ENCODE measurements around the gene TSPAN13. TPM values are rescaled to one million over a fixed set of nuclear protein-coding genes. Genes with fewer than 3 reads are reported as not detected.

TSPAN13 gene
- polyA plus RNA-seq, 1 donor (not counting 4 experiments of a cell fraction or from before 2014, with no cell fraction given), result 21.6 TPM

- H2AFZ ChIP-seq (ENCODE audit: control insufficient read depth, low read length), result no peak overlapping the region
- no peak overlapping the region for H3K4me3 ChIP-seq (ENCODE audit: control insufficient read depth in 2 of 3, extremely low read depth in 1 of 3, insufficient read depth in 2 of 3, low read depth in 1 of 3, low read length in 3 of 3)
- H4K20me1 ChIP-seq (ENCODE audit: control insufficient read depth, extremely low read depth, insufficient read depth, low read length), result no peaks in the 10 kb centered on the region
- H3K36me3 ChIP-seq (ENCODE audit: control insufficient read depth in 2 of 2, extremely low read depth in 1 of 2, insufficient read depth in 2 of 2, low read length in 2 of 2), result no peaks in the 10 kb centered on the region
- H3K27me3 ChIP-seq (ENCODE audit: control insufficient read depth, extremely low read depth, insufficient read depth, low read length), result no peaks in the 10 kb centered on the region
- H3K79me2 ChIP-seq (ENCODE audit: control insufficient read depth, insufficient read depth, low read length), result no peaks in the 10 kb centered on the region
- dilution Hi-C loops (cut with MboI; ENCODE audit: extremely low pct_ligation_motif_present, low sequenced_read_pairs), result no loop called here
- no peak overlapping the region for H3K9ac ChIP-seq (ENCODE audit: control insufficient read depth, extremely low read depth, insufficient read depth, low read length)
- H3K4me2 ChIP-seq (ENCODE audit: control insufficient read depth, extremely low read depth, insufficient read depth, low read depth, low read length), result no peak overlapping the region
- DNase-seq (ENCODE audit: low read depth, low spot score) (peak; percentile 58), FAIRE-seq (peak; percentile 51)
- H3K27ac ChIP-seq (ENCODE audit: control insufficient read depth, insufficient read depth, low read length), result no peak overlapping the region
- TF ChIP-seq EZH2 (IDR thresholded peaks at IDR 0.05; ENCODE audit: low read length) (no peak), CTCF (optimal IDR thresholded peaks at IDR 0.05 in 1 of 3, IDR thresholded peaks at IDR 0.05 in 1 of 3, conservative IDR thresholded peaks at IDR 0.05 in 1 of 3; ENCODE audit: extremely low read depth in 1 of 3, insufficient read depth in 2 of 3, low read length in 3 of 3) (no peak)
- H3K9me1 ChIP-seq (ENCODE audit: control insufficient read depth, extremely low read depth, insufficient read depth, low read length), result no peaks in the 10 kb centered on the region
- no peaks in the 10 kb centered on the region for H3K9me3 ChIP-seq (ENCODE audit: control insufficient read depth, low read depth, low read length)
- H3K4me1 ChIP-seq (ENCODE audit: control insufficient read depth, extremely low read depth, insufficient read depth, low read length), result no peaks in the 10 kb centered on the region
Observed at GRCh38 chr7:16817536-16817935, 64.0 kb downstream of the TSPAN13 start.

DNA sequence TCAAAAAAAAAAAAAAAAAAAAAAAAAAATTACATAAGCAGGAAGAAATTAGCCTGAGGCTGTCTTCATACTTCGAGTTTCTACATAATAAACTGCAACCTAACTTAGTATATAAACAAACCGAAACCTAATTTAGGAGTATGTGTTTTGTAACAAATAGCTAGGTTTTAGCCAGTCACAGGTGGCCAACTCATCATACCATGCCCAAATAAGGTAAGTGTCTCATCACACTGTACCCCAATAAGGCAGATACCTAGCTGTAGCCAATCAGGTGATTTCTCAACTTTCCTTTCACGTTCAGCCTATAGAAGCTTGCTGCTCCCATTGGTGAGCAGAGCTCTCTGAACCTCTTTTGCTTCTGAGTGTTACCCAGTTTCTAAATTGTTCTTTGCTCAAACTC, 65.2 kb downstream of the TSPAN13 start:
- dilution Hi-C loops (cut with MboI; ENCODE audit: extremely low pct_ligation_motif_present, low sequenced_read_pairs), result no loop called here
- Histone ChIP-seq H3K27ac (ENCODE audit: control insufficient read depth, insufficient read depth, low read length) (no peak overlapping the region), H3K9ac (ENCODE audit: control insufficient read depth, extremely low read depth, insufficient read depth, low read length) (no peak overlapping the region), H3K4me2 (ENCODE audit: control insufficient read depth, extremely low read depth, insufficient read depth, low read depth, low read length) (no peak overlapping the region), H3K27me3 (ENCODE audit: control insufficient read depth, extremely low read depth, insufficient read depth, low read length) (no peaks in the 10 kb centered on the region), H3K4me1 (ENCODE audit: control insufficient read depth, extremely low read depth, insufficient read depth, low read length) (no peaks in the 10 kb centered on the region), H3K9me3 (ENCODE audit: control insufficient read depth, low read depth, low read length) (no peaks in the 10 kb centered on the region), H2AFZ (ENCODE audit: control insufficient read depth, low read length) (no peak overlapping the region), H4K20me1 (ENCODE audit: control insufficient read depth, extremely low read depth, insufficient read depth, low read length) (no peaks in the 10 kb centered on the region), H3K79me2 (ENCODE audit: control insufficient read depth, insufficient read depth, low read length) (no peaks in the 10 kb centered on the region), H3K9me1 (ENCODE audit: control insufficient read depth, extremely low read depth, insufficient read depth, low read length) (no peaks in the 10 kb centered on the region), H3K4me3 (ENCODE audit: control insufficient read depth in 2 of 3, extremely low read depth in 1 of 3, insufficient read depth in 2 of 3, low read depth in 1 of 3, low read length in 3 of 3) (no peak overlapping the region), H3K36me3 (ENCODE audit: control insufficient read depth in 2 of 2, extremely low read depth in 1 of 2, insufficient read depth in 2 of 2, low read length in 2 of 2) (no peaks in the 10 kb centered on the region)
- FAIRE-seq, result no peak
- no peak for TF ChIP-seq EZH2 (IDR thresholded peaks at IDR 0.05; ENCODE audit: low read length)
- no peak for TF ChIP-seq CTCF (optimal IDR thresholded peaks at IDR 0.05 in 1 of 3, IDR thresholded peaks at IDR 0.05 in 1 of 3, conservative IDR thresholded peaks at IDR 0.05 in 1 of 3; ENCODE audit: extremely low read depth in 1 of 3, insufficient read depth in 2 of 3, low read length in 3 of 3)
- no peak for DNase-seq (ENCODE audit: low read depth, low spot score)
